ENCODE measurements around the gene GAPVD1. TPM values are rescaled to one million over a fixed set of nuclear protein-coding genes. Genes with fewer than 3 reads are reported as not detected.

GAPVD1 gene
- total RNA-seq, 1 experiment from 2014 or later, result 33.3 TPM

GRCh38 chr9:125240649-125240999, 21.0 kb upstream of the GAPVD1 start (continued):
- no peak for TF ChIP-seq ATF6 (CRISPR knock-in tag; IDR thresholded peaks at IDR 0.05)

GRCh38 chr9:125241000-125241862, 20.4 kb upstream of the GAPVD1 start, which contains the start of gene HSPA5:
TSS of gene HSPA5 (minus strand) at chr9:125241343. CDS start at chr9:125241126, 217 bp downstream.
- H3K27ac Mint-ChIP-seq, result peak within 1 kb of the TSS; percentile 100
- H3K27me3 Mint-ChIP-seq (ENCODE audit: low read depth), result peaks cover 2% of the 10 kb centered on the region; the same call in 1 of the 2 replicates
- no peaks in the 10 kb centered on the region for H3K9me3 Mint-ChIP-seq
- peaks cover 49% of the 10 kb centered on the region for H3K36me3 Mint-ChIP-seq
- peaks cover 30% of the 10 kb centered on the region for H3K4me1 Mint-ChIP-seq
- ATAC-seq (peak; percentile 94), DNase-seq (ENCODE audit: low spot score) (peak; percentile 100)
- ChIA-PET POLR2A (interaction anchor here (0.6 to 2.0 kb wide), 21 partner anchors 9 to 470 kb away, joined by 3 to 16 read pairs (median 4); partner anchors contain the start of genes ARPC5L, GAPVD1, NR6A1 and RABEPK), CTCF (interaction anchor here (0.7 to 1.9 kb wide), 7 partner anchors 15 to 467 kb away, joined by 3 to 14 read pairs (median 4); partner anchors contain the start of gene GAPVD1)
- peak within 1 kb of the TSS; percentile 98 for H3K4me3 Mint-ChIP-seq
- TF ChIP-seq MAX (CRISPR knock-in tag; IDR thresholded peaks at IDR 0.05) (peak; percentile 54; the same call in 1 of the 2 replicates), ZNF416 (CRISPR knock-in tag; IDR thresholded peaks at IDR 0.05) (no peak), HMGA2 (CRISPR knock-in tag; IDR thresholded peaks at IDR 0.05) (no peak), TP53 (CRISPR knock-in tag; IDR thresholded peaks at IDR 0.05) (no peak), CREB1 (CRISPR knock-in tag; IDR thresholded peaks at IDR 0.05) (no peak), RELA (CRISPR knock-in tag; IDR thresholded peaks at IDR 0.05; ENCODE audit: borderline replicate concordance) (no peak; the same call in 1 of the 2 replicates), SMAD3 (CRISPR knock-in tag; IDR thresholded peaks at IDR 0.05; ENCODE audit: borderline replicate concordance) (peak; percentile 70; the same call in 1 of the 2 replicates), IRF2 (CRISPR knock-in tag; IDR thresholded peaks at IDR 0.05; ENCODE audit: borderline replicate concordance, low read depth) (no peak), ZNF281 (CRISPR knock-in tag; IDR thresholded peaks at IDR 0.05) (no peak), ATF1 (CRISPR knock-in tag; IDR thresholded peaks at IDR 0.05) (peak; percentile 38), ESRRA (CRISPR knock-in tag; IDR thresholded peaks at IDR 0.05; ENCODE audit: borderline replicate concordance) (no peak), MLX (CRISPR knock-in tag; IDR thresholded peaks at IDR 0.05) (no peak), ZNF219 (CRISPR knock-in tag; IDR thresholded peaks at IDR 0.05; ENCODE audit: borderline replicate concordance) (no peak; the same call in 1 of the 2 replicates), ATF6 (CRISPR knock-in tag; IDR thresholded peaks at IDR 0.05) (no peak), RORB (CRISPR knock-in tag; IDR thresholded peaks at IDR 0.05) (no peak), AR (CRISPR knock-in tag; IDR thresholded peaks at IDR 0.05) (no peak; the same call in 1 of the 2 replicates)
- TF ChIP-seq, protein P1, sequence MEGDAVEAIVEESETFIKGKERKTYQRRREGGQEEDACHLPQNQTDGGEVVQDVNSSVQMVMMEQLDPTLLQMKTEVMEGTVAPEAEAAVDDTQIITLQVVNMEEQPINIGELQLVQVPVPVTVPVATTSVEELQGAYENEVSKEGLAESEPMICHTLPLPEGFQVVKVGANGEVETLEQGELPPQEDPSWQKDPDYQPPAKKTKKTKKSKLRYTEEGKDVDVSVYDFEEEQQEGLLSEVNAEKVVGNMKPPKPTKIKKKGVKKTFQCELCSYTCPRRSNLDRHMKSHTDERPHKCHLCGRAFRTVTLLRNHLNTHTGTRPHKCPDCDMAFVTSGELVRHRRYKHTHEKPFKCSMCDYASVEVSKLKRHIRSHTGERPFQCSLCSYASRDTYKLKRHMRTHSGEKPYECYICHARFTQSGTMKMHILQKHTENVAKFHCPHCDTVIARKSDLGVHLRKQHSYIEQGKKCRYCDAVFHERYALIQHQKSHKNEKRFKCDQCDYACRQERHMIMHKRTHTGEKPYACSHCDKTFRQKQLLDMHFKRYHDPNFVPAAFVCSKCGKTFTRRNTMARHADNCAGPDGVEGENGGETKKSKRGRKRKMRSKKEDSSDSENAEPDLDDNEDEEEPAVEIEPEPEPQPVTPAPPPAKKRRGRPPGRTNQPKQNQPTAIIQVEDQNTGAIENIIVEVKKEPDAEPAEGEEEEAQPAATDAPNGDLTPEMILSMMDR (IDR thresholded peaks at IDR 0.05), result no peak
- TF ChIP-seq, protein P2, sequence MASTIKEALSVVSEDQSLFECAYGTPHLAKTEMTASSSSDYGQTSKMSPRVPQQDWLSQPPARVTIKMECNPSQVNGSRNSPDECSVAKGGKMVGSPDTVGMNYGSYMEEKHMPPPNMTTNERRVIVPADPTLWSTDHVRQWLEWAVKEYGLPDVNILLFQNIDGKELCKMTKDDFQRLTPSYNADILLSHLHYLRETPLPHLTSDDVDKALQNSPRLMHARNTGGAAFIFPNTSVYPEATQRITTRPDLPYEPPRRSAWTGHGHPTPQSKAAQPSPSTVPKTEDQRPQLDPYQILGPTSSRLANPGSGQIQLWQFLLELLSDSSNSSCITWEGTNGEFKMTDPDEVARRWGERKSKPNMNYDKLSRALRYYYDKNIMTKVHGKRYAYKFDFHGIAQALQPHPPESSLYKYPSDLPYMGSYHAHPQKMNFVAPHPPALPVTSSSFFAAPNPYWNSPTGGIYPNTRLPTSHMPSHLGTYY (CRISPR knock-in tag; IDR thresholded peaks at IDR 0.05), result no peak
- TF ChIP-seq, protein P3, sequence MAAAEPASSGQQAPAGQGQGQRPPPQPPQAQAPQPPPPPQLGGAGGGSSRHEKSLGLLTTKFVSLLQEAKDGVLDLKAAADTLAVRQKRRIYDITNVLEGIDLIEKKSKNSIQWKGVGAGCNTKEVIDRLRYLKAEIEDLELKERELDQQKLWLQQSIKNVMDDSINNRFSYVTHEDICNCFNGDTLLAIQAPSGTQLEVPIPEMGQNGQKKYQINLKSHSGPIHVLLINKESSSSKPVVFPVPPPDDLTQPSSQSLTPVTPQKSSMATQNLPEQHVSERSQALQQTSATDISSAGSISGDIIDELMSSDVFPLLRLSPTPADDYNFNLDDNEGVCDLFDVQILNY (CRISPR knock-in tag; IDR thresholded peaks at IDR 0.05), result no peak
